D721Med (cell line): ENCODE results near the gene GTF3C1.
A peak's percentile ranks its signal among the peaks of the same experiment; 100 is the strongest.

Experiments
- DNase-seq: peaks from one replicate; pipeline ENCODE4 v3.0.0; 2011; ENCODE audit warnings: low spot score; ENCODE audit not compliant: insufficient read length
- FAIRE-seq: peaks from 2 replicates; lab custom pipeline; 2011; peaks lifted over from hg19 to GRCh38; lab: Jason Lieb, UNC
- TF ChIP-seq, protein P1 (sequence below): IDR thresholded peaks from 2 replicates; pipeline ENCODE4 v1.5.1; 2012; ENCODE audit warnings: mild to moderate bottlenecking, control low read depth; ENCODE audit not compliant: insufficient read depth; ENCODE audit errors: missing control alignments

The GTF3C1 gene

GRCh38 chr16:27499659-27500055 is 50.1 kb downstream of the GTF3C1 start:
- TF ChIP-seq, protein P1, sequence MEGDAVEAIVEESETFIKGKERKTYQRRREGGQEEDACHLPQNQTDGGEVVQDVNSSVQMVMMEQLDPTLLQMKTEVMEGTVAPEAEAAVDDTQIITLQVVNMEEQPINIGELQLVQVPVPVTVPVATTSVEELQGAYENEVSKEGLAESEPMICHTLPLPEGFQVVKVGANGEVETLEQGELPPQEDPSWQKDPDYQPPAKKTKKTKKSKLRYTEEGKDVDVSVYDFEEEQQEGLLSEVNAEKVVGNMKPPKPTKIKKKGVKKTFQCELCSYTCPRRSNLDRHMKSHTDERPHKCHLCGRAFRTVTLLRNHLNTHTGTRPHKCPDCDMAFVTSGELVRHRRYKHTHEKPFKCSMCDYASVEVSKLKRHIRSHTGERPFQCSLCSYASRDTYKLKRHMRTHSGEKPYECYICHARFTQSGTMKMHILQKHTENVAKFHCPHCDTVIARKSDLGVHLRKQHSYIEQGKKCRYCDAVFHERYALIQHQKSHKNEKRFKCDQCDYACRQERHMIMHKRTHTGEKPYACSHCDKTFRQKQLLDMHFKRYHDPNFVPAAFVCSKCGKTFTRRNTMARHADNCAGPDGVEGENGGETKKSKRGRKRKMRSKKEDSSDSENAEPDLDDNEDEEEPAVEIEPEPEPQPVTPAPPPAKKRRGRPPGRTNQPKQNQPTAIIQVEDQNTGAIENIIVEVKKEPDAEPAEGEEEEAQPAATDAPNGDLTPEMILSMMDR: no peak
- DNase-seq (no peak), FAIRE-seq (no peak)

- no peak for FAIRE-seq
- peak; percentile 63 for DNase-seq
- TF ChIP-seq, protein P1: no peak
Observed at GRCh38 chr16:27498916-27499658, 50.6 kb downstream of the GTF3C1 start.

DNA sequence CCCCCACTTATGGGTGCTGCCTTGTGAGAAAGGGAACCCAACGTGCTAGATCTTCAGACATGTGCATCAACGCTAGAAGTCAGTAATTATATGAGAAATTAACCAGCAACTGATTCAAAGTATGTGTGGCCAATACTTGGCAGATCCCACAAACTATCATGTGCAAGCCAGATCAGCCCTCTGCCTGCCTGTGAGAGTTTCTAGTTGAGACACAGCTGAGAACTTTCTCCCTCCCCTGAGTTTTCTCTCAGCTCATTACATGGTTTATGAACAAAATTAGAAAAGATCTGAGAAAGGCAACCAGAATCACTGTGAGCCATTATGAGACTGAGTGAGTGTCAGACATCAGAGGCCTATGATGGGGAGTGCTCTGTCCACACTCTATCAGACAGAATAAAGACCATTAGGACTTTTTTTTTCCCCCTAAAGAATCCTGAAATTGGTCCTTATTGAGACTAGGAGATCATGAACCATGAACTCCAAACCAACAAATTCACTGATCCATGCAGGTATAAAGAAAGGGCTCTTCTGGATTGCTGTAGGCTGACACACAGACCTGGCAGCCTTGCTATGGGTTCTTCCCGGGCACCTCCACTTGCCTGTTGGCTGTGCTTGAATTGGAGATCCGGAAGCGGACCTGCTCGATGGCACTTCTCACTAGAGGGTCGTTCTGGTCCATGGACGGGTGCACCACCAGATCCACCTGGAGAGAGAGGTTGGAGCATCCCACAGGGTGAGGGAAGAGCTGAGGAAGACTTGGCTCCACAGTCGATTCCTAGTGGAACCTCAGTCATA is 51.5 kb downstream of the GTF3C1 start:
- TF ChIP-seq, protein P1: no peak
- DNase-seq (no peak), FAIRE-seq (no peak)

DNA sequence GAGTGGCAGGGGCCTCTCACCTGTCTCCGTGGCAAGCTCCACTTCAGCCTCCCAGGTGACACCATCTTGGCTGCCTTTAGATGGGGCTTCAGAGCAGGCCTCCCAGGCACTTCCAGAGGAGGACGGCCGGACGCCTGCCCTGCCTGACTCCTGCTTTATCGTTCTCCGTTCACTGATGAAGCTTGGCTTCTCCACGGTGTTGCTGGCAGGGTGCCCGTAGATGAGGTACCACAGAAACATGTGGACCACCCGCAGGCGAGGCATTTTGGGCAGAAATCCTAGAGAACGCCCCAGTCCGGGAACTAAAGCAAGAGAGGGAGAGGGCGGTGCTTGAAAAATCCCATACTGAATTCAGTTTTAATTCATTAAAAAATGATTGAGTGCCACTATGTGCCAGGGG is 54.5 kb downstream of the GTF3C1 start:
- TF ChIP-seq, protein P1: no peak
- DNase-seq (no peak), FAIRE-seq (no peak)

DNA sequence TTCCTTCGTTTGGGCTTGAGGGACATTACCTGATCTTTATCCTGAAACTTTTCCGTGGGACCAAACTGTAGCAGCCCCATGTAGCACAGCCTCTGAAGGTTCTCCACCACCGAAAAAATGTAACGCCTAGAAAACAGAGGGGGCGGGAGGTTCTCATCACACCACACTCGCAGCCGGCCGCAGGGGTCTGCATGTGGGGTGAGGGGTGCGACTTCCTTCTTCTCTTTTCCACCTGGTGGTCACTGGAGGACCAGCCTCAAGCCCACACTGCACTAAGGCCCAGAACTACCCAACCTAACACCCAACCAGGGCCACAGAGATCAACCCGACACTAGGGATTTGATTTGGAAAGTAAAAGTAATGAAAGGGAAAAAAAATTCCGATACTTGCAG is 57.1 kb downstream of the GTF3C1 start:
- TF ChIP-seq, protein P1: no peak
- FAIRE-seq: no peak
- DNase-seq: no peak

DNA sequence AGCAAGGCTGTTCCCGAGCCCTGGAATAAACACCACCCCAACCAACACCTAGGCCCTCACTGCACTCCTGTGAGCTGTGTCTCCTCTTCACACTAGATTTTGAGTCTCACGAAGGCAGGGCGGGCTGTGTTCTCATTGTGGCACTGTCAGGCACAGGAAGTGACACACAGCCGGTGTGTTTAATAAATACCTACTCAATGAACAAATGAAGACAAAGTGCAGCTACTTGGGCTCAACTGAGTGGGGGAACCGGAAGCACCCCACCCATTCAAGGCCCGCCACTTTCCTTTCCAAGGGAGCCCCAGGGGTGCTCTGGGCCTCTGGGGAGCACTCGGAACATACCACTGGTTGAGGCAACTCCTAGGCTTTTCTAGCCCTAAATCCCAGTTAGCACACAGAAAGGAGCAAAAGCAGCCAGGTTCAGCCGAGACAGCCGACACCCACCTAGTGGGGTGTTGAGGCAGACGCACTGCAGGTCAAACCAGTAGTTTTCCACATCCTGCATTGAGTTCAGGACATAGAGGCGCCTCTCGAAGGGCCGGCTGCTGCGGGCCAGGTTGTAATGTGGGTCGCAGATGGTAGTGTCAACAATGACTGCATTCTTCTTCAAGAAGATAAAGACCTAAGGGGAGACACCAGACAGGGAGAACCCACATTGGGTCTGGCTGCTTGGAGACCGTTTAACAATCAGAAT is 57.7 kb downstream of the GTF3C1 start:
- no peak for DNase-seq
- TF ChIP-seq, protein P1: no peak
- FAIRE-seq: no peak
